ENCODE results near the gene SNAP91.
A peak's percentile ranks its signal among the peaks of the same experiment; 100 is the strongest.

SNAP91 gene

DNA sequence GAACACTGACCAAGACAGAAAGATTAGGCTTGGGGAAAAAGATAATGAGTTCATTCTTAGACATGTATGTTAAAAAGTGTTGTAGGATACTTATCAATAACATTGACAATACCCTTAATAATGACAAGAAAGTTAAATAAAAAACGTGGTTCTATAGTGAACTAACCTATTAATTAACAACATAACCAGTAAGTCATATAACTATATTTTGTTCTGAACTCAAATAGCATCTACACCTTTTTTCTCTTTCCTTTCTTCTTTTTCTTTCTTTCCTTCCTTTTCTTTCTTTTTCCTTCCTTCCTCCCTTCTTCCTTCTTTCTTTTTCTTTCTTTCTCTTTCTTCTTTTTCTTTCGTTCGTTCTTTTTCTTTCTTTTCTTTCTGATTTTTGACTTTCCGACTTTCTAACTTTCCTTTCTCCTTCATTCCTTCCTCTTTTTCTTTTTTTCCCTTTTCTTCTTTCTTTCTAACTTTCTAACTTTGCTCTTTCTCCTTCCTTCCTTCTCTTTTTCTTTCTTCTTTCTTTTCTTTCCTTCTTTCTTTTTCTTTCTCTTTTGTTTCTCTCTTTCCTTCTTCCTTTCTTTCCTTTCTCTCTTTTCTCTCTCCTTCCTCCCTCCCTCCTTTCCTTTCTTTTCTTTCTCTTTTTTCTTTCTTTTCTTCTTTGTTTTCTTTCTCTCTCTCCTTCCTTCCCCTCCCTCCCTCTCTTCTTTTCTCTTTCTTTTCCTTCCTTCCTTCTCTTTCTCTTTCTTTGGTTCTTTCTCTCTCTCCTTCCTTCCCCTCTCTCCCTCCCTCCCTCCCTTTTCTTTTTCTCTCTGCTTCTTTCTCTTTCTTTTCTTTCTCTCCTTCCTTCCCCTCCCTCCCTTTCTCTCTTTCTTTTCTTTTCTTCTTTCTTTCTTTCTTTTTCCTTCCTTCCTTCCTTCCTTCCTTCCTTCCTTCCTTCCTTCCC lies 172.0 kb downstream of the SNAP91 start:
- no peak for DNase-seq

DNA sequence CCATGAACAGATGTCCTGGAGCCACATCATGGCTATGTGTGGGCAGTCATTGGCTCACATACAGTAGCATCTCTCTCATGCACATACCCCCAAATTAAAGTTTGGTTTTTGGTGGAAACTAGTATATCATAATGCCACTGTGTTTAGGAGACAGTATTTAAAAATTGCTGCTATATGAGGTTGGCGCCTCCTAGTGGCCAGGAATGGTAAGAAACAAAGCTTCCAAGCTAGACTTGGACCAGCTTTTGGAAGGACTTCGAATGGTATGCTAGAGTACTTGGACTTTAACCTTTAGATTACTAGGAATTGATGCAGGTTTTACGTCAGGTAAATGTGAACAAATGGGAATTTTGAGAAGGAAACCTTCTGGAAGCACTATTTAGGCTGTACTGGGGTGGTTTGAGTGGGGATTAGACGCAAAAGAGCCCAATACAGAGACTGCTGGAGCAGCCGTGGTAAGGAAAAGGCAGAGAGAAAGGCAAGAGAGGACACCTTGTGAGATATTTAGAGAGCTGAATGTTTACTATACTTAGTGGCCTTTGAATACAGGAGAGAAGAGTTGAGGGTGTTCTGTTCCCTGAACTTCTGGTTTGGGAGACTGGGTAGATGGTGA lies 172.8 kb downstream of the SNAP91 start:
- DNase-seq: peak; percentile 35

DNA sequence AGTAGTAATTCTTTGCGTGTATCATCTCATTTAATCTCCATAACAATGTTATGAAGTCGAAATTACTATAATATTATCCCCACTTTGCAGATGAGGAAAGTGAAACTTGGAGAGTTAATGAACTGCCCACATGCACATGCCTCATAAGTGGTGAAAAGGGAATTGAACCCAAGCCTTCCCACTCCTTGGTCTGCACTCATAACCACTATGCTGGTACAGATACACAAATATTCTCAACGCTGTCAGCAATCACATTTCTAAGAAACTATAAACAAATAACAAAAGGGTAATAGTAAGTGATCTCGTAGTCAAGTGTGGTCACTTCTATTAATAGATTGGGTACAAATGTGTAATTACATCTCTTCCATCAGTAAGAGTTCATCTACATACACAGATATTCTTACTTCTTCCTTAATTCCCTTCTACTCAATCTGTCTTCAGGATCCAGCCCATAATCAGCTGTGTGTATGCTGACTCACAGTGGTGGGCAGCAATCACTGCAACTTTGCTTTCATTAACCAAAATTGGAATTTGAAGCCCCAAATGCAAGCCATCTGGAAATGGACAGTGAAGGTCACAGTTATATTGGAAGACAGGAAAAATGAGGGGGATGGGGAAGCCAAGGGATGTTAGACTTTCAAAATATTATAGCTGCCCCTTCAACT lies 190.0 kb downstream of the SNAP91 start:
- DNase-seq: no peak

DNA sequence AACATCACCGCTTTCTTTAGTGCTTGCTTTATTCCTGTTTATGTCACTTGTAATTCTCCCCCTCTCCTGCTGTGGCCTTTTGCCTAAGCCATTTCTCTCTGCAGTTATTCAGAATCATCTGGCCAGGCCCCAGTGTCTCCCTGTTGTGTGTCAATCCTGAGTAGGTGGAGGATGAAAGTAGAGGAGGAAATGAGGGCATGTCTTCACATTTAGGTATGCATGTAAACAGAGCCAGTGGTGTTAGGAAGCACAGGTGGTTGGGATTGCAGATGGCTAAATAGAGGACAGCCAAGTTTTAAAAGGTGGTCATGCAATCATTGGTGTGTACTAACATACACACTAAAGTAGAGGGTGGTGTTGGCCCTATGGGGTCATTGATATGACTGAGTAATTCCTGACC lies 191.4 kb downstream of the SNAP91 start:
- DNase-seq: no peak

DNA sequence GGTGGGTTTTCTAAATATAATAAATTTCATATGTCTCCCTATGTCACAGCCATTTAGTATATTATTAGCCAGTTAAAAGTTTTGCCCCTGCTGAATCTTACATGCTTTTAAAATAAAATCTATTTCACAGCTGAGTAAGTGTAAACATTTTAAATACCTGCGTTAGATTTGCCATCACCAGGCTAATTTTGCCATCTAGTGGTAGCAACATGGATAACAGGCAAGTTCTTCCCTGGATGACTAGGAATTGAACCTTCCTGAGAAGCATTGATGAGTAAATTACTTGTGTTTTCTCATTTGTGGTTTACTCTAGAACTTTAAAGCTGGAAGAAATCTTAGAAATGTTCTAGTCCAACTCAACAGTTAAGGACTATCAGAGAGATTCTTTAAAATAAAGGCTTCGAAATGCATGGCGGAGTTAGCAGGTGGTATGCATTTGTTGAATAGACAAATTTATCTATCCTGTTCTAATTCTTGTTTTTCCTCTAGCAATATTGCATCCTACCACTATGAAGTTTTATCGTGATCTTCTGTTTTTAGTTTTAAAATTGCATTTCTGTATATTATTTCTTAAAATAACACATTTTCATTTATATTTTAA lies 193.9 kb downstream of the SNAP91 start:
- peak; percentile 31 for DNase-seq

DNA sequence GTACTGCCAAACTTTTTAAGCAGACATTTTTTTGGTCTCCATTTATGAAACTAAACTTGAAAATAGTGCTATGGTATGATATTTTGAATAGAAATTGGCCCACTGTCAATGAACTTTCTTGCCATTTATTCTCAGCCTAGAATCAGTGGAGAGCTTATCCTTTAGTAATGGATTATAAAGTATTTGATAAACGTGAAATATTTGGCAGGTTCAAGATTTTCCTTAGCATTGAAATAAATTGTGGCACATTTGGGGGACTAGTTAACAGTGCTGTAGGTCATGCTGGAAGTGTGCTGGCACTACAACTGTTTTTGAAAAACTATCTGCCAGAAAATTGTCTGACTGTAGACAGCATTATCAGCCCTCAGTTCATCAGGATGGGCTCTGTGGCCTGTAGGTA lies 194.4 kb downstream of the SNAP91 start:
- DNase-seq: no peak

DNA sequence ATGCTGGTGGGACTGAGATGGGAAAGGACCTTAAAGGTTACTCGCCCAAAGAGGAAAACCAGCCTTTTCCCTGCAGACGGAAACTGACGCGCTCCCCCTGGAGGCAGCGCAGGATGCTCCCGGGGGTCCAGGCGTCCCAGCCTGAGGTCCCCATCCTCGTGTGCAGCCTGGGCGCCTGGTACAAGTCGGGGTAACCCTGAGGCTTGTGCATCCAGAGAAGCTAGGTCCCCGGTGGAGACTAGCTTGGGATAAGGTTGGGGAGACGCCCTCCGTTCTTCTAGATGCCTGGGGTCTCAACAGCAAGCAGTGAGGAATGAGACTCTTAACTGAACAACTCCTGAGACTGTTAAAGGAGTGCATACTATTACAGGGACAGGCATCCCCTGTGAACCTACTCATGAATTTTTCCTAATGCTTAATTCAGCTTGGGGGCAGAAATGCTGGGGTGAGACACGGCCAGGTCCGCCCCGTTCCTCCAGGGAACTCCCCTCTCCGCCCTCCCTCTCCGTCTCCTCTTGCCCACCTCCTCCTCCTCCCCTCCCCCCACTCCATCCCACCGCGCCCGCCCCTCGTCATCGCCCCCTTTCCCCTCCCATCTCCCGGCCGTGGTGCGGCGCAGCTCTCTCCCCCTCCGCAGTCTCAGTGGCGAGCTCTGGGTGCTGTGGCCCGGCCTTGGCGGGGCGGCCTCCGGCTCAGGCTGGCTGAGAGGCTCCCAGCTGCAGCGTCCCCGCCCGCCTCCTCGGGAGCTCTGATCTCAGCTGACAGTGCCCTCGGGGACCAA lies 196.8 kb downstream of the SNAP91 start, which contains the start of gene PRSS35:
Gene PRSS35 (plus strand): TSS at position 634 of the 781 bp plus-strand sequence. CDS start 10,908 bp downstream, outside the sequence.
- peak; percentile 87 for DNase-seq

DNA sequence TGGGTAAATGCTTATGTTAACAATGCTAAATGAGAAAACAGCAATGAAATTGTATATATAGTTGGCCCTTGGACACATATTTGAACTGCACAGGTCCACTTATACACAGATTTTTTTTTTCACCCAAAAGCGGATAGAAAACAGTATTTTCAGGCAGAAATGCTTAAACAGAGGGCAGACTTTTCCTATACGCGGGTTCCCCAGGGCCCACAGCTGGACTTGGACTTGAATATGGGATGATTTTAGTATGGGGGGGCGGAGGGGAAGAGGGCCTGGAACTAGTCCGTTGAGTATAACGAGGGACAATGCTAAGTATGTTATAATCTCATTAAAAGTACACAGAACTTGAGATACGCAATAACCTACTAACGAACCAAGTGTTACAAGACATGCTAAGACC lies 197.6 kb downstream of the SNAP91 start:
- DNase-seq: peak; percentile 41

DNA sequence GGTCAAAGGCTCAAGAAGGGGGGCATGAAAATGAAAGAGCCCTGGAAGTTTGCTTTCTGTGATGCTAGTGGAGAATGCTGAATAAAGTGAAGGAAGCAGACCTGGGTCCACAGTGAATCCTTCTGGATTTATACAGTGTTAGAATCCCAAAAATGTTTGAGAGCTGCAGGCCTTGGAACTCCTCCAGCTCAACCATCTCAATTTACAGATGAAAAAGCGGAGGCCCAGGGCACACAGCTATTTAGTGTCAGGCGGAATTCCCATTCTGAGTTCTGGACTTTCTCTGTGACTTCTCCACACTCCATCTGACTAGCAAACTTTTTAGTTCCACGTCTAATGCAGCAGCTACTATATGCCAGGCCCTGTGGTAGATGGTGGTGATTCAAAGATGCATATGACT lies 198.1 kb downstream of the SNAP91 start:
- DNase-seq: peak; percentile 40

DNA sequence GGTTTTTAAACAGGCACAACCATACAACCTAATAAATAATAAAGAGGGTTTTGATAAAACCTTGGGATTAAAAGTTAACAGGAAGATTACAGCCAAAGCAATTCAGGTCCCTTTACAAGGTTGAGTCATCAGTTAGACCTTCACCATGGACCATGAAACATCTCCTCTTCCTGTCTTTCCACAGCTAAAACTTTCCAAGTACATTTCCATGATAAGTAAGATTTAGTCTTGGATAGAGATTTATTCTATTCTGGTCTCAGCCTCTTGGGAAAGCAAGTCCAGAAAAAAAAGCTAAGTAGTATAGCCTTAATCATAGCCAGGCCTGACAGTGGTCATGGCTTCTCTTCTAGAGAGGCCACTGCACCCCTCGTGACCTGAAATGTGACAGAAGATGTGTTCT lies 199.5 kb downstream of the SNAP91 start:
- no peak for DNase-seq

DNA sequence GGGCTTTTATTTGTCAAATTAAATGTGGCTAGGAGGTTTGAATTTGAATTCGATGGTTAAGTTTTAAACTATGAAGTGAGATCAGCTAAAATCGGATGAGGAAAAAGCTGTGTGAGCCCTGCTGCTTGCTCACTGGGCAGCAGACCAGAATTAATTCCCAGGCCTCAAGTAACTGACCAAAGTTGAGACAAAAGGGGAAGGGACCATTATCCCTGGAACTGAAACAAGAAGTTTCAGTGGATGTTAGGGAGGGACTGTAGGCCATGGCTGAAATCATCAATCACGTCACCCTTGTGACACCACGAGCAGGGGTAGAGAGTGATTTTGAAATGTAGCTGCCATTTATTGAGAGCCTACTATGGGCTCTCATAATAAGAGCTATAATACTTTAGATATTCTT lies 203.5 kb downstream of the SNAP91 start:
- DNase-seq: peak; percentile 26
